PC-9 (cell line): ENCODE measurements around the gene GPR137. TPM values are rescaled to one million over a fixed set of nuclear protein-coding genes. Genes with fewer than 3 reads are reported as not detected.

Source experiments
- BruUV-seq: library from RNA; stranded (reverse); fragments of 400-500 nt; replicated peaks from 2 replicates; lab custom pipeline; 2021; lab: Mats Ljungman, UMichigan
- CTCF ChIA-PET: fragments of 300-600 bp; sonication (Branson Sonifier 250); formaldehyde crosslinking; loops from one replicate; lab custom pipeline; 2022; ENCODE audit warnings: antibody characterized with exemption; lab: Charles Lee
- POLR2A ChIA-PET: fragments of 300-600 bp; sonication (Branson Sonifier 250); formaldehyde crosslinking; loops from one replicate; lab custom pipeline; 2022; ENCODE audit warnings: antibody characterized with exemption; ENCODE audit not compliant: unreplicated experiment; lab: Charles Lee
- DNase-seq, 2 experiments: peaks; one replicate each; pipeline versions ENCODE4 v3.0.0 to v3.0.0-alpha.2; 2015 to 2022; ENCODE audit warnings: mixed read lengths in 1 of 2
- H2AFZ ChIP-seq: fragments of 200-600 bp; sonication (generic); 2 replicates; pipeline ENCODE4 v1.8.1; 2017; ENCODE audit warnings: antibody characterized with exemption
- H3F3A ChIP-seq: fragments of 200-600 bp; sonication (generic); 2 replicates; pipeline ENCODE4 v1.8.1; 2017; ENCODE audit warnings: antibody characterized with exemption, mild to moderate bottlenecking, low read depth; ENCODE audit not compliant: insufficient read depth
- H3K27ac ChIP-seq: fragments of 200-600 bp; sonication (generic); 2 replicates; pipeline ENCODE4 v1.6.1; 2016; ENCODE audit warnings: mixed run types
- H3K27me3 ChIP-seq: fragments of 200-600 bp; sonication (generic); 2 replicates; pipeline ENCODE4 v1.6.1; 2016; ENCODE audit warnings: low read depth, mixed run types; ENCODE audit not compliant: insufficient read depth
- H3K36me3 ChIP-seq: fragments of 200-600 bp; sonication (generic); 2 replicates; pipeline ENCODE4 v1.6.1; 2016; ENCODE audit warnings: low read depth, mixed run types
- H3K4me1 ChIP-seq: fragments of 200-600 bp; sonication (generic); replicated peaks from 2 replicates; pipeline ENCODE4 v1.6.1; 2016; ENCODE audit warnings: mixed run types; ENCODE audit not compliant: insufficient read depth
- H3K4me2 ChIP-seq: fragments of 200-600 bp; sonication (generic); 2 replicates; pipeline ENCODE4 v1.6.1; 2017; ENCODE audit warnings: mixed run types
- H3K4me3 ChIP-seq: fragments of 200-600 bp; sonication (generic); 2 replicates; pipeline ENCODE4 v1.6.1; 2016; ENCODE audit warnings: mixed run types
- H3K79me2 ChIP-seq: fragments of 200-600 bp; sonication (generic); 2 replicates; pipeline ENCODE4 v1.6.1; 2017; ENCODE audit warnings: low read depth, mixed run types
- H3K9me2 ChIP-seq: fragments of 200-600 bp; sonication (generic); 2 replicates; pipeline ENCODE4 v1.8.1; 2017; ENCODE audit warnings: mild to moderate bottlenecking; ENCODE audit not compliant: insufficient read depth
- H3K9me3 ChIP-seq: fragments of 200-600 bp; sonication (generic); 2 replicates; pipeline ENCODE4 v1.8.1; 2016; ENCODE audit warnings: low read depth; ENCODE audit not compliant: insufficient read depth
- H4K20me1 ChIP-seq: fragments of 200-600 bp; sonication (generic); 2 replicates; pipeline ENCODE4 v1.8.1; 2017; ENCODE audit not compliant: insufficient read depth
- EZH2 ChIP-seq: fragments of 200-600 bp; sonication (generic); IDR thresholded peaks from 2 replicates; pipeline ENCODE4 v1.8.0; 2017; ENCODE audit warnings: antibody characterized with exemption, low read depth
- intact Hi-C: fragments of 100-400 bp; cut with micrococcal nuclease; formaldehyde crosslinking; loops from one replicate; pipeline ENCODE4 v1.10.0; 2022; ENCODE audit not compliant: unreplicated experiment
- total RNA-seq: library from RNA; stranded (reverse); gene quantifications from 2 replicates; pipeline ENCODE4 v1.2.3, GENCODE V29; 2021
- TF ChIP-seq, protein P1 (sequence below): fragments of 200-600 bp; sonication (generic); conservative IDR thresholded peaks from 2 replicates; pipeline ENCODE4 v1.6.1; 2017; ENCODE audit warnings: mixed run types, antibody characterized with exemption, mild to moderate bottlenecking, moderate library complexity

Gene GPR137
- total RNA-seq, 1 experiment from 2014 or later = 72.8 TPM

- H3K4me2 ChIP-seq = no peak overlapping the region
- CTCF ChIA-PET = interaction anchor here (0.8 kb wide), 1 partner anchor 80 kb away, joined by 3 read pairs; the partner anchor contains the start of gene PRDX5
Observed at GRCh38 chr11:64238076-64238475, 47.6 kb upstream of the GPR137 start.

DNA sequence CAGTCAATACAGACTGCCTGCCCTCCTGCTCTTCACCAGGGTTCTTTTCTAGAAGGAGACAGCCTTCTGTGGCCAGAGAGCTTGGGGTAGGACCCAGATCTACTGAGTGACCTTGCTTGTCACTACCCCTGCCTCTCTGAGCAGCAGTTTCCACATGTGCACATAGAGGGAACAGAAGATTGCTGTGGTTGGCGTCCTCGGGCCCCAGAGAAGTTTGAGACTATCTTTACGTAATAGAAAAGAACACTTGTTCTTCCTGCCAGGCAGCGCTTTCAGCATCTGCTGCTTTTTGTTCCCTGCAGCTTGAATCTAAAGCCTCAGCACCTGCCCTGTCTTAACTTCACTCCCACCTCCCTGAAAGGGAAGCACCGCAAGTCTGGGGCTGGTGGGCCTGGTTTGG lies 46.6 kb upstream of the GPR137 start:
- H3K36me3 ChIP-seq = peaks cover 10% of the 10 kb centered on the region
- BruUV-seq = no TSS peak
- ChIA-PET POLR2A (no interaction called here), CTCF (interaction anchor here (1.1 kb wide), 1 partner anchor 28 kb away, joined by 15 read pairs; no protein-coding TSS in a partner anchor)
- H3F3A ChIP-seq = peaks cover 46% of the 10 kb centered on the region
- no peak for DNase-seq
- H3K4me3 ChIP-seq = no peak overlapping the region
- H3K9me2 ChIP-seq = no peaks in the 10 kb centered on the region
- H3K27me3 ChIP-seq = no peaks in the 10 kb centered on the region
- peak overlapping the region; percentile 95; the same call in 1 of the 2 replicates for H3K4me2 ChIP-seq
- peaks cover 44% of the 10 kb centered on the region for H3K4me1 ChIP-seq
- TF ChIP-seq, protein P1, sequence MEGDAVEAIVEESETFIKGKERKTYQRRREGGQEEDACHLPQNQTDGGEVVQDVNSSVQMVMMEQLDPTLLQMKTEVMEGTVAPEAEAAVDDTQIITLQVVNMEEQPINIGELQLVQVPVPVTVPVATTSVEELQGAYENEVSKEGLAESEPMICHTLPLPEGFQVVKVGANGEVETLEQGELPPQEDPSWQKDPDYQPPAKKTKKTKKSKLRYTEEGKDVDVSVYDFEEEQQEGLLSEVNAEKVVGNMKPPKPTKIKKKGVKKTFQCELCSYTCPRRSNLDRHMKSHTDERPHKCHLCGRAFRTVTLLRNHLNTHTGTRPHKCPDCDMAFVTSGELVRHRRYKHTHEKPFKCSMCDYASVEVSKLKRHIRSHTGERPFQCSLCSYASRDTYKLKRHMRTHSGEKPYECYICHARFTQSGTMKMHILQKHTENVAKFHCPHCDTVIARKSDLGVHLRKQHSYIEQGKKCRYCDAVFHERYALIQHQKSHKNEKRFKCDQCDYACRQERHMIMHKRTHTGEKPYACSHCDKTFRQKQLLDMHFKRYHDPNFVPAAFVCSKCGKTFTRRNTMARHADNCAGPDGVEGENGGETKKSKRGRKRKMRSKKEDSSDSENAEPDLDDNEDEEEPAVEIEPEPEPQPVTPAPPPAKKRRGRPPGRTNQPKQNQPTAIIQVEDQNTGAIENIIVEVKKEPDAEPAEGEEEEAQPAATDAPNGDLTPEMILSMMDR = no peak
- no peak for TF ChIP-seq EZH2
- intact Hi-C loops = no loop called here
- H2AFZ ChIP-seq = no peak overlapping the region
- peak overlapping the region; percentile 97; the same call in 1 of the 2 replicates for H3K27ac ChIP-seq
- peaks cover 38% of the 10 kb centered on the region for H3K79me2 ChIP-seq
- H3K9me3 ChIP-seq = no peaks in the 10 kb centered on the region
- peaks cover 13% of the 10 kb centered on the region for H4K20me1 ChIP-seq

More at GRCh38 chr11:64238076-64238475, 47.6 kb upstream of the GPR137 start:
- Histone ChIP-seq H3K9me2 (no peaks in the 10 kb centered on the region), H3K27ac (no peak overlapping the region), H3K27me3 (no peaks in the 10 kb centered on the region), H3F3A (peaks cover 43% of the 10 kb centered on the region), H2AFZ (no peak overlapping the region), H3K36me3 (peaks cover 2% of the 10 kb centered on the region; the same call in 1 of the 2 replicates), H3K4me1 (peaks cover 46% of the 10 kb centered on the region), H3K4me3 (no peak overlapping the region), H3K9me3 (no peaks in the 10 kb centered on the region), H3K79me2 (peaks cover 29% of the 10 kb centered on the region), H4K20me1 (peaks cover 13% of the 10 kb centered on the region)
- TF ChIP-seq, protein P1 = no peak
- no peak for TF ChIP-seq EZH2
- DNase-seq = no peak
- POLR2A ChIA-PET = interaction anchor here (0.7 to 0.8 kb wide), 2 partner anchors 8 to 541 kb away, joined by 3 to 7 read pairs; no protein-coding TSS in a partner anchor
- BruUV-seq = no TSS peak
- intact Hi-C loops = no loop called here

DNA sequence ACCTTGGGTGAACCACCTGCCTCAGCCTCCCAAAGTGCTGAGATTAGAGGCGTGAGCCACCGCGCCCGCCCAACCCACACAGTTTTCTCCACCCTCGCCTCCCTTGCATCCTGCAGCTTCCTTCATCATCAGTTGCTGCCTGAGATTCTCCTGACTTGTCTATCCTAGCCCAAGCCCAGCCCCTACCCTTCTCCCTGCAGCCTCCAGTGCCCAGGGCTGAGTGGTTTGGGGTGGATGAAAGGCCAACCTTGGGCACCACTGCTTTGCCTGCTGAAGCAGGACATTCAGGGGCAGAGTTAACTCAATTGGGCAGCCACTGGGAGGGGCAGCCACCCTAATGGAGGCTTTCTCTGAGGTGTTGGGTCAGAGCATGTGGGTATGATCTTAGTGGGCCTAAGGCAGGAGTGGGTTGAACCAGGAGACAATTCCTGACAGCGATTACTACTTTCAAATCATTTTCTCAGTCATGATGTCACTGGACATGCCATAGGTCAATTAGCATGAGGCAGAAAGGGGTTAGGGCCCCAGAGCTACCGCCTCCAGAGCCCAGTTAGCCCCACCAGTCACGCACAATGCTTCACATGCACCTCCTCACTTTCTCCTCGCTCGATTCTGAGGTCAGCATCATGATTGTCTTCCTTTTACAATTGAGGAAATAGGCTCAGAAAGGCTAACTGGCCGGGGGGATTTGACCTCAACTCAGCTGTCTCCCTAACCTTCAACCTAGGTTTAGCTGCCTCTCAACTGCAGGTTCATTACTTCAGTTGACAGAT lies 45.8 kb upstream of the GPR137 start:
- Histone ChIP-seq H3K27ac (peak overlapping the region; percentile 97), H3K9me2 (no peaks in the 10 kb centered on the region), H2AFZ (no peak overlapping the region), H3K36me3 (peaks cover 10% of the 10 kb centered on the region), H3F3A (peaks cover 53% of the 10 kb centered on the region), H4K20me1 (peaks cover 14% of the 10 kb centered on the region), H3K27me3 (no peaks in the 10 kb centered on the region), H3K4me2 (peak overlapping the region; percentile 95), H3K4me3 (peak overlapping the region; percentile 90; the same call in 1 of the 2 replicates), H3K4me1 (peaks cover 46% of the 10 kb centered on the region), H3K9me3 (no peaks in the 10 kb centered on the region), H3K79me2 (peaks cover 44% of the 10 kb centered on the region)
- CTCF ChIA-PET = interaction anchor here (0.5 to 1.1 kb wide), 3 partner anchors 27 to 449 kb away, joined by 3 to 15 read pairs (median 6); no protein-coding TSS in a partner anchor
- POLR2A ChIA-PET = no interaction called here
- TF ChIP-seq EZH2 = no peak
- TF ChIP-seq, protein P1 = no peak
- intact Hi-C loops = loop anchor here (1.0 to 2.0 kb wide), 3 partner anchors 10 to 77 kb away; partner anchors contain the start of genes DNAJC4, ESRRA and TRMT112
- no TSS peak for BruUV-seq
- DNase-seq = peak in 1 of 2 experiments; percentile 37
